ENCODE data around the gene CFAP298.

- TF ChIP-seq EZH2 (IDR thresholded peaks at IDR 0.05) (no peak), POLR2AphosphoS5 (IDR thresholded peaks at IDR 0.05; ENCODE audit: borderline replicate concordance, low read depth, low read length) (no peak), FOXP2 (optimal IDR thresholded peaks at IDR 0.05; ENCODE audit: control extremely low read depth, extremely low read length, insufficient read depth) (peak; percentile 89)
These were observed 42.6 kb downstream of the CFAP298 start for GRCh38 chr21:32569261-32570230.
